ENCODE results near the gene TMEM87B. TPM values are rescaled to one million over a fixed set of nuclear protein-coding genes. Genes with fewer than 3 reads are reported as not detected.

The TMEM87B gene
- total RNA-seq, 1 experiment from 2014 or later: 14.8 TPM

GRCh38 chr2:112141626-112142007 is 86.5 kb downstream of the TMEM87B start:
- DNase-seq (ENCODE audit: low read depth, low spot score): no peak
- intact Hi-C loops (cut with micrococcal nuclease): no loop called here
- Histone ChIP-seq H3K9ac (ENCODE audit: low read length) (no peak overlapping the region), H3K27me3 (ENCODE audit: insufficient read depth, low read length) (no peaks in the 10 kb centered on the region), H3K27ac (ENCODE audit: low read depth, low read length) (no peak overlapping the region), H3K36me3 (ENCODE audit: control insufficient read depth in 1 of 2, insufficient read depth in 2 of 2, low read length in 2 of 2) (no peaks in the 10 kb centered on the region), H4K20me1 (ENCODE audit: insufficient read depth) (no peaks in the 10 kb centered on the region), H3K9me3 (ENCODE audit: control insufficient read depth in 1 of 2, insufficient read depth in 1 of 2, low read depth in 1 of 2, low read length in 2 of 2) (no peaks in the 10 kb centered on the region), H3K9me2 (ENCODE audit: insufficient read depth) (no peaks in the 10 kb centered on the region), H3K79me2 (ENCODE audit: insufficient read depth, low read length) (no peaks in the 10 kb centered on the region), H2AFZ (ENCODE audit: low read depth, low read length, poor library complexity, severe bottlenecking) (no peak overlapping the region), H3K4me3 (replicated peaks in 1 of 2; ENCODE audit: low read depth in 1 of 2, low read length in 2 of 2) (no peak overlapping the region), H3K4me1 (ENCODE audit: control insufficient read depth in 1 of 2, insufficient read depth in 2 of 2, low read length in 2 of 2) (no peaks in the 10 kb centered on the region), H3K4me2 (ENCODE audit: low read length) (no peak overlapping the region)
- ChIA-PET POLR2A (no interaction called here), CTCF (no interaction called here), RAD21 (ENCODE audit: low non-redundant PET in 1 of 2, low total read pairs in 2 of 2, uncharacterized antibody in 2 of 2, unreplicated experiment in 2 of 2) (no interaction called here)
- ATAC-seq: no peak
- BruUV-seq (replicated peaks): no TSS peak
- TF ChIP-seq SIN3A (IDR thresholded peaks at IDR 0.05; ENCODE audit: low read depth) (no peak), EGR1 (IDR thresholded peaks at IDR 0.05; ENCODE audit: low read depth) (no peak), POLR2A (IDR thresholded peaks at IDR 0.05; ENCODE audit: borderline replicate concordance, extremely low read depth, insufficient read depth, insufficient read length) (no peak), SRF (IDR thresholded peaks at IDR 0.05; ENCODE audit: low read depth) (no peak), EZH2 (IDR thresholded peaks at IDR 0.05) (no peak), ZBTB33 (IDR thresholded peaks at IDR 0.05; ENCODE audit: extremely low read depth, insufficient replicate concordance, low read length) (no peak)

GRCh38 chr2:112142525-112143078 is 87.5 kb downstream of the TMEM87B start:
- H4K20me1 ChIP-seq (ENCODE audit: insufficient read depth): no peaks in the 10 kb centered on the region
- POLR2A ChIA-PET: no interaction called here
- ATAC-seq: no peak
- CTCF ChIA-PET: no interaction called here
- no peak overlapping the region for H3K27ac ChIP-seq (ENCODE audit: low read depth, low read length)
- no peaks in the 10 kb centered on the region for H3K9me2 ChIP-seq (ENCODE audit: insufficient read depth)
- intact Hi-C loops (cut with micrococcal nuclease): no loop called here
- no peak overlapping the region for H3K9ac ChIP-seq (ENCODE audit: low read length)
- H3K4me2 ChIP-seq (ENCODE audit: low read length): no peak overlapping the region
- H3K9me3 ChIP-seq (ENCODE audit: control insufficient read depth in 1 of 2, insufficient read depth in 1 of 2, low read depth in 1 of 2, low read length in 2 of 2): no peaks in the 10 kb centered on the region
- RAD21 ChIA-PET (ENCODE audit: low non-redundant PET in 1 of 2, low total read pairs in 2 of 2, uncharacterized antibody in 2 of 2, unreplicated experiment in 2 of 2): no interaction called here
- no TSS peak for BruUV-seq (replicated peaks)
- H2AFZ ChIP-seq (ENCODE audit: low read depth, low read length, poor library complexity, severe bottlenecking): no peak overlapping the region
- no peaks in the 10 kb centered on the region for H3K79me2 ChIP-seq (ENCODE audit: insufficient read depth, low read length)
- H3K4me1 ChIP-seq (ENCODE audit: control insufficient read depth in 1 of 2, insufficient read depth in 2 of 2, low read length in 2 of 2): no peaks in the 10 kb centered on the region
- no peak overlapping the region for H3K4me3 ChIP-seq (replicated peaks in 1 of 2; ENCODE audit: low read depth in 1 of 2, low read length in 2 of 2)
- H3K27me3 ChIP-seq (ENCODE audit: insufficient read depth, low read length): no peaks in the 10 kb centered on the region
- DNase-seq (ENCODE audit: low read depth, low spot score): no peak
- H3K36me3 ChIP-seq (ENCODE audit: control insufficient read depth in 1 of 2, insufficient read depth in 2 of 2, low read length in 2 of 2): no peaks in the 10 kb centered on the region
- TF ChIP-seq POLR2A (IDR thresholded peaks at IDR 0.05; ENCODE audit: borderline replicate concordance, extremely low read depth, insufficient read depth, insufficient read length): no peak
- TF ChIP-seq YY1 (IDR thresholded peaks at IDR 0.05; ENCODE audit: extremely low read depth, insufficient replicate concordance, low read depth, low read length): no peak
- TF ChIP-seq TCF7L2 (IDR thresholded peaks at IDR 0.05; ENCODE audit: borderline replicate concordance, extremely low read depth, insufficient read depth, insufficient read length): no peak
- TF ChIP-seq ATF3 (IDR thresholded peaks at IDR 0.05): no peak
- no peak for TF ChIP-seq ZNF274 (IDR thresholded peaks at IDR 0.05; ENCODE audit: low read depth, low read length)
- TF ChIP-seq POLR2AphosphoS5 (IDR thresholded peaks at IDR 0.05; ENCODE audit: low read depth, low read length): no peak
- no peak for TF ChIP-seq SRF (IDR thresholded peaks at IDR 0.05; ENCODE audit: low read depth)
- no peak for TF ChIP-seq EZH2 (IDR thresholded peaks at IDR 0.05)
- TF ChIP-seq, protein P1, sequence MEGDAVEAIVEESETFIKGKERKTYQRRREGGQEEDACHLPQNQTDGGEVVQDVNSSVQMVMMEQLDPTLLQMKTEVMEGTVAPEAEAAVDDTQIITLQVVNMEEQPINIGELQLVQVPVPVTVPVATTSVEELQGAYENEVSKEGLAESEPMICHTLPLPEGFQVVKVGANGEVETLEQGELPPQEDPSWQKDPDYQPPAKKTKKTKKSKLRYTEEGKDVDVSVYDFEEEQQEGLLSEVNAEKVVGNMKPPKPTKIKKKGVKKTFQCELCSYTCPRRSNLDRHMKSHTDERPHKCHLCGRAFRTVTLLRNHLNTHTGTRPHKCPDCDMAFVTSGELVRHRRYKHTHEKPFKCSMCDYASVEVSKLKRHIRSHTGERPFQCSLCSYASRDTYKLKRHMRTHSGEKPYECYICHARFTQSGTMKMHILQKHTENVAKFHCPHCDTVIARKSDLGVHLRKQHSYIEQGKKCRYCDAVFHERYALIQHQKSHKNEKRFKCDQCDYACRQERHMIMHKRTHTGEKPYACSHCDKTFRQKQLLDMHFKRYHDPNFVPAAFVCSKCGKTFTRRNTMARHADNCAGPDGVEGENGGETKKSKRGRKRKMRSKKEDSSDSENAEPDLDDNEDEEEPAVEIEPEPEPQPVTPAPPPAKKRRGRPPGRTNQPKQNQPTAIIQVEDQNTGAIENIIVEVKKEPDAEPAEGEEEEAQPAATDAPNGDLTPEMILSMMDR (IDR thresholded peaks at IDR 0.05 in 2 of 3, conservative IDR thresholded peaks at IDR 0.05 in 1 of 3; ENCODE audit: borderline replicate concordance in 1 of 3, insufficient read depth in 1 of 3, low read depth in 2 of 3, low read length in 2 of 3): no peak
- TF ChIP-seq SIN3A (IDR thresholded peaks at IDR 0.05; ENCODE audit: low read depth): no peak
- no peak for TF ChIP-seq ZFX (IDR thresholded peaks at IDR 0.05)
- no peak for TF ChIP-seq SP1 (IDR thresholded peaks at IDR 0.05; ENCODE audit: low read depth)
- no peak for TF ChIP-seq ELF1 (IDR thresholded peaks at IDR 0.05; ENCODE audit: borderline replicate concordance, low read depth)

Data from HCT116 (cell line).